H1 (cell line): Measurements from ENCODE around the gene SUGP2. TPM values are rescaled to one million over a fixed set of nuclear protein-coding genes. Genes with fewer than 3 reads are reported as not detected.

Experiments used
- CTCF ChIA-PET: fragments of 300-600 bp; sonication (Branson Sonifier 250); formaldehyde crosslinking; loops from one replicate; lab custom pipeline; 2021; ENCODE audit not compliant: partially characterized antibody; lab: Charles Lee
- POLR2A ChIA-PET: fragments of 300-600 bp; sonication (Branson Sonifier 250); formaldehyde crosslinking; loops from one replicate; lab custom pipeline; 2021; ENCODE audit warnings: inconsistent platforms; ENCODE audit not compliant: partially characterized antibody; lab: Charles Lee
- DNase-seq, 2 experiments: peaks; one replicate each; pipeline versions ENCODE4 v3.0.0 to v3.0.0-alpha.2; 2010 to 2022; ENCODE audit warnings: low spot score in 2 of 2, low read depth in 1 of 2, mixed read lengths in 1 of 2
- FAIRE-seq: peaks from 2 replicates; lab custom pipeline; 2011; peaks lifted over from hg19 to GRCh38; lab: Jason Lieb, UNC
- H2AFZ ChIP-seq: 2 replicates; pipeline ENCODE4 v1.8.1; 2012; ENCODE audit warnings: low read length, inconsistent platforms
- H2AK5ac ChIP-seq: 2 replicates; pipeline ENCODE4 v1.6.1; 2013; ENCODE audit warnings: low read depth, low read length
- H2BK120ac ChIP-seq: replicated peaks from 2 replicates; pipeline ENCODE3; 2013; ENCODE audit warnings: low read depth, low read length, inconsistent platforms
- H2BK12ac ChIP-seq: 2 replicates; pipeline ENCODE4 v1.6.1; 2013; ENCODE audit warnings: low read depth, low read length
- H2BK15ac ChIP-seq: 2 replicates; pipeline ENCODE4 v1.6.1; 2013; ENCODE audit warnings: low read length
- H2BK20ac ChIP-seq: 2 replicates; pipeline ENCODE4 v1.6.1; 2013; ENCODE audit warnings: low read length
- H2BK5ac ChIP-seq: 2 replicates; pipeline ENCODE4 v1.6.1; 2013; ENCODE audit warnings: low read depth, low read length
- H3K14ac ChIP-seq: 2 replicates; pipeline ENCODE4 v1.6.1; 2013; ENCODE audit warnings: inconsistent platforms; ENCODE audit not compliant: insufficient read length
- H3K18ac ChIP-seq: 2 replicates; pipeline ENCODE4 v1.6.1; 2013; ENCODE audit warnings: low read length; ENCODE audit errors: extremely low read depth
- H3K23ac ChIP-seq: 2 replicates; pipeline ENCODE4 v1.6.1; 2013; ENCODE audit warnings: inconsistent platforms; ENCODE audit not compliant: insufficient read length
- H3K23me2 ChIP-seq: 2 replicates; pipeline ENCODE4 v1.6.1; 2013; ENCODE audit warnings: low read depth, low read length
- H3K27ac ChIP-seq: 2 replicates; pipeline ENCODE4 v1.6.1; 2011; ENCODE audit warnings: low read depth, low read length, inconsistent platforms
- H3K27me3 ChIP-seq, 4 experiments: replicated peaks in 1 of 4; 1 replicate in 1 of 4; 2 replicates in 3 of 4; pipeline versions ENCODE4 v1.6.1 to v1.8.1; 2011 to 2013; ENCODE audit warnings: low read length in 3 of 4, mild to moderate bottlenecking in 3 of 4, inconsistent platforms in 2 of 4, mixed read lengths in 2 of 4, moderate library complexity in 1 of 4; ENCODE audit not compliant: control insufficient read depth in 3 of 4, insufficient read depth in 3 of 4; ENCODE audit errors: extremely low read depth in 1 of 4
- H3K36me3 ChIP-seq, 4 experiments: 2 replicates each; pipeline versions ENCODE4 v1.6.1 to v1.8.1; 2011 to 2013; ENCODE audit warnings: mild to moderate bottlenecking in 4 of 4, low read length in 3 of 4, moderate library complexity in 2 of 4, control low read depth in 1 of 4, inconsistent platforms in 1 of 4; ENCODE audit not compliant: insufficient read depth in 4 of 4, control insufficient read depth in 2 of 4
- H3K4ac ChIP-seq: replicated peaks from 2 replicates; pipeline ENCODE3; 2013; ENCODE audit warnings: low read length, low read depth, mixed read lengths, inconsistent platforms; ENCODE audit not compliant: insufficient read length
- H3K4me1 ChIP-seq, 4 experiments: replicated peaks in 1 of 4; 1 replicate in 1 of 4; 2 replicates in 3 of 4; pipeline versions ENCODE4 v1.6.1 to v1.8.1; 2011 to 2013; ENCODE audit warnings: low read length in 3 of 4, inconsistent platforms in 2 of 4, mixed read lengths in 1 of 4; ENCODE audit not compliant: insufficient read depth in 4 of 4, control insufficient read depth in 3 of 4
- H3K4me2 ChIP-seq, 2 experiments: 2 replicates each; pipeline versions ENCODE4 v1.6.1 to v1.8.1; 2011 to 2013; ENCODE audit warnings: low read depth in 2 of 2, low read length in 2 of 2, control low read depth in 1 of 2, inconsistent platforms in 1 of 2, mild to moderate bottlenecking in 1 of 2; ENCODE audit not compliant: insufficient read depth in 1 of 2
- H3K4me3 ChIP-seq, 4 experiments: fragments of 200-600, 300-600 bp in 1 of 4; sonication (generic), shearing (Covaris generic), sonication (Bioruptor Twin) in 1 of 4; 2 replicates each; pipeline versions ENCODE4 v1.5.1 to v1.8.1; 2011 to 2016; ENCODE audit warnings: low read length in 4 of 4, low read depth in 3 of 4, control low read depth in 2 of 4, inconsistent platforms in 2 of 4, mild to moderate bottlenecking in 2 of 4, mixed read lengths in 1 of 4, moderate library complexity in 1 of 4; ENCODE audit not compliant: insufficient read depth in 2 of 4; ENCODE audit errors: extremely low read depth in 1 of 4
- H3K56ac ChIP-seq: replicated peaks from 2 replicates; pipeline ENCODE3; 2013; ENCODE audit warnings: low read depth, mild to moderate bottlenecking, mixed read lengths, low read length, inconsistent platforms; ENCODE audit not compliant: insufficient read length
- H3K79me1 ChIP-seq: 2 replicates; pipeline ENCODE4 v1.6.1; 2013; ENCODE audit warnings: low read depth, low read length, control low read depth
- H3K79me2 ChIP-seq, 2 experiments: 2 replicates each; pipeline versions ENCODE4 v1.6.1 to v1.8.1; 2012 to 2013; ENCODE audit warnings: low read length in 2 of 2, mild to moderate bottlenecking in 2 of 2, inconsistent platforms in 1 of 2; ENCODE audit not compliant: insufficient read depth in 2 of 2, control insufficient read depth in 1 of 2
- H3K9ac ChIP-seq, 4 experiments: replicated peaks in 1 of 4; 1 replicate in 1 of 4; 2 replicates in 3 of 4; pipeline versions ENCODE4 v1.6.1 to v1.8.1; 2011 to 2013; ENCODE audit warnings: low read depth in 3 of 4, low read length in 3 of 4, control low read depth in 2 of 4, mild to moderate bottlenecking in 2 of 4, moderate library complexity in 2 of 4, inconsistent platforms in 1 of 4; ENCODE audit errors: extremely low read depth in 1 of 4
- H3K9me3 ChIP-seq, 2 experiments: 2 replicates each; pipeline versions ENCODE4 v1.6.1 to v1.8.1; 2012 to 2013; ENCODE audit warnings: mild to moderate bottlenecking in 2 of 2, moderate library complexity in 2 of 2, control low read depth in 1 of 2, inconsistent platforms in 1 of 2, low read depth in 1 of 2, low read length in 1 of 2, mixed read lengths in 1 of 2; ENCODE audit not compliant: insufficient read depth in 2 of 2
- H4K20me1 ChIP-seq, 2 experiments: replicated peaks in 1 of 2; 2 replicates each; pipeline versions ENCODE3 to v1.8.1; 2011 to 2013; ENCODE audit warnings: inconsistent platforms in 2 of 2, low read length in 2 of 2, mild to moderate bottlenecking in 1 of 2; ENCODE audit not compliant: insufficient read depth in 2 of 2, control insufficient read depth in 1 of 2
- H4K5ac ChIP-seq: 2 replicates; pipeline ENCODE4 v1.6.1; 2013; ENCODE audit warnings: low read length, low read depth, mixed read lengths, inconsistent platforms; ENCODE audit not compliant: insufficient read length
- H4K8ac ChIP-seq: 2 replicates; pipeline ENCODE4 v1.8.0; 2013; ENCODE audit warnings: mild to moderate bottlenecking, moderate library complexity, low read length, inconsistent platforms; ENCODE audit not compliant: insufficient read depth; ENCODE audit errors: extremely low read depth
- H4K91ac ChIP-seq: replicated peaks from 2 replicates; pipeline ENCODE3; 2013; ENCODE audit warnings: low read length, mixed read lengths, inconsistent platforms; ENCODE audit not compliant: insufficient read length
- BCL11A ChIP-seq, 2 experiments: IDR thresholded peaks; one replicate each; pipeline ENCODE4 v1.6.1; 2011; ENCODE audit warnings: low read depth in 2 of 2, low read length in 2 of 2, mild to moderate bottlenecking in 2 of 2
- CHD1 ChIP-seq: IDR thresholded peaks from 2 replicates; pipeline ENCODE4 v1.6.1; 2012; ENCODE audit warnings: low read depth, low read length, improper control_type of control experiment
- CREB1 ChIP-seq: IDR thresholded peaks from 2 replicates; pipeline ENCODE4 v1.6.1; 2012; ENCODE audit warnings: inconsistent platforms
- GTF2F1 ChIP-seq: IDR thresholded peaks from 2 replicates; pipeline ENCODE4 v1.6.1; 2012; ENCODE audit warnings: low read depth, low read length, improper control_type of control experiment, borderline replicate concordance
- HDAC6 ChIP-seq: IDR thresholded peaks from one replicate; pipeline ENCODE4 v1.7.1; 2012; ENCODE audit warnings: low read depth, mild to moderate bottlenecking, inconsistent platforms, low read length, moderate library complexity
- JUND ChIP-seq: IDR thresholded peaks from 2 replicates; pipeline ENCODE4 v1.6.1; 2011; ENCODE audit warnings: mild to moderate bottlenecking, improper control_type of control experiment, low read length
- MAFK ChIP-seq: IDR thresholded peaks from 2 replicates; pipeline ENCODE4 v1.6.1; 2012; ENCODE audit warnings: low read depth, mild to moderate bottlenecking, improper control_type of control experiment, low read length
- NRF1 ChIP-seq: IDR thresholded peaks from 2 replicates; pipeline ENCODE4 v1.6.1; 2011; ENCODE audit warnings: mild to moderate bottlenecking, low read depth, low read length, improper control_type of control experiment
- RBBP5 ChIP-seq: IDR thresholded peaks from 2 replicates; pipeline ENCODE4 v1.7.1; 2012; ENCODE audit warnings: low read depth, mild to moderate bottlenecking, inconsistent platforms, low read length, moderate library complexity, borderline replicate concordance
- RFX5 ChIP-seq: IDR thresholded peaks from 2 replicates; pipeline ENCODE4 v1.6.1; 2011; ENCODE audit warnings: low read depth, low read length, improper control_type of control experiment, borderline replicate concordance
- SIX5 ChIP-seq: IDR thresholded peaks from 2 replicates; pipeline ENCODE4 v1.6.1; 2011; ENCODE audit warnings: mild to moderate bottlenecking, low read depth, low read length
- SP1 ChIP-seq: IDR thresholded peaks from 2 replicates; pipeline ENCODE4 v1.6.1; 2011; ENCODE audit warnings: low read depth, low read length
- SRF ChIP-seq: IDR thresholded peaks from 2 replicates; pipeline ENCODE4 v1.6.1; 2011; ENCODE audit warnings: mild to moderate bottlenecking, low read depth, low read length, moderate library complexity
- TBP ChIP-seq: IDR thresholded peaks from 2 replicates; pipeline ENCODE4 v1.6.1; 2011; ENCODE audit warnings: low read depth, low read length, improper control_type of control experiment
- TEAD4 ChIP-seq: IDR thresholded peaks from 2 replicates; pipeline ENCODE4 v1.6.1; 2012; ENCODE audit warnings: low read depth, low read length, inconsistent platforms, mixed read lengths
- YY1 ChIP-seq: IDR thresholded peaks from 2 replicates; pipeline ENCODE4 v1.6.1; 2011; ENCODE audit warnings: low read depth, mild to moderate bottlenecking, low read length
- ZNF274 ChIP-seq: IDR thresholded peaks from 2 replicates; pipeline ENCODE4 v1.7.0; 2012; ENCODE audit warnings: low read length, borderline replicate concordance; ENCODE audit errors: extremely low read depth
- WGBS, 2 experiments: shearing (Covaris generic) in 1 of 2; methylation state at CpG; one replicate each; pipeline versions ENCODE4 v1.1.6 to v1.1.7; 2013 to 2015; ENCODE audit warnings: low lambda C conversion rate in 2 of 2, mixed read lengths in 2 of 2, inconsistent platforms in 1 of 2, low coverage in 1 of 2, missing lambda C conversion rate in 1 of 2; ENCODE audit not compliant: insufficient replicate concordance in 2 of 2, insufficient coverage in 1 of 2, insufficient read length in 1 of 2; ENCODE audit errors: extremely low coverage in 1 of 2, missing lambda C conversion rate in 1 of 2; 5-methylcytosine and 5-hydroxymethylcytosine counted together
- polyA plus RNA-seq, 7 experiments: library from polyadenylated mRNA; depleted of rRNA in 3 of 7; stranded (reverse) in 5 of 7; unstranded in 2 of 7; fragments of >200 nt in 5 of 7; fragments of 200-250 nt in 2 of 7; gene quantifications; 1 replicate in 5 of 7; 2 replicates in 1 of 7; 4 replicates in 1 of 7; pipeline versions ENCODE4 v1.2.1 to v1.2.3, GENCODE V29; 2011 to 2013; ENCODE audit warnings: missing spikeins in 2 of 7, mixed read lengths in 2 of 7
- total RNA-seq: library from RNA; stranded (reverse); fragmentation: NEBNext Ultra II Directional; extraction: Animal tissue kit (Norgen Biotek cat#: 25700); gene quantifications from 2 replicates; pipeline ENCODE4 v1.2.1, GENCODE V29; 2021

Gene SUGP2
- total and polyA plus RNA-seq, 2 of the 8 experiments (the other 6 are each of a cell fraction or from before 2014, with no cell fraction given), result 57.7 to 114 TPM

DNA sequence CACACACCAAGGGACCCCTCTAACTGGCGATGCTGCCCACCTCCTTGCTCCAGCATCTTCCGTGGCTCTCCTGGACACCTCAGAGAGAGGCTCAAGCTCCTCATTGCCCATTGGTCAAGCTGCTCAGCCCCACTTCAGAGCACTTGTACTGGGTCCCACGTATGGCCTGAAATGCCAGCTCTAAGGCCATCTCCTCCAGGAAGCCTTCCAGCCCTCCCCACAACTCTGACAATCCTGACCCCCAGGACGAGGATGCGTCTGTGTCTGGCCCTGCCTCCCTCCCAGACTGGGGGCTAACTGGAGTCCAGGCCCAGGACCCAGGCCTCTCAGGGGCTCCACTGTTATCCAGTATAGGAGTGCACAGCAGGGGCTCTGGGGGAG is 84.4 kb downstream of the SUGP2 start:
- no peak overlapping the region for H3K18ac ChIP-seq
- H3K56ac ChIP-seq, result no peak overlapping the region
- H2BK5ac ChIP-seq, result no peak overlapping the region
- H3K9ac ChIP-seq, result no peak overlapping the region
- no peak overlapping the region for H2BK15ac ChIP-seq
- peaks cover under 1% of the 10 kb centered on the region; the same call in 1 of the 2 replicates for H3K23me2 ChIP-seq
- H2BK20ac ChIP-seq, result no peak overlapping the region
- no peak overlapping the region for H3K4me3 ChIP-seq
- no peak overlapping the region for H4K8ac ChIP-seq
- FAIRE-seq (no peak), DNase-seq (no peak)
- H3K27me3 ChIP-seq, result no peaks in the 10 kb centered on the region
- ChIA-PET CTCF (interaction anchor here (0.6 to 2.0 kb wide), 4 partner anchors 10 to 1812 kb away, joined by 3 to 5 read pairs (median 4); no protein-coding TSS in a partner anchor), POLR2A (interaction anchor here (1.2 to 2.3 kb wide), 5 partner anchors 9 to 60 kb away, joined by 3 to 11 read pairs (median 4); no protein-coding TSS in a partner anchor)
- no peak overlapping the region for H3K23ac ChIP-seq
- no peak overlapping the region for H3K4ac ChIP-seq
- H4K91ac ChIP-seq, result no peak overlapping the region
- H3K79me1 ChIP-seq, result no peaks in the 10 kb centered on the region
- H4K20me1 ChIP-seq, result no peaks in the 10 kb centered on the region
- no peaks in the 10 kb centered on the region for H3K4me1 ChIP-seq
- no peaks in the 10 kb centered on the region for H3K79me2 ChIP-seq
- H2AFZ ChIP-seq, result no peak overlapping the region
- H3K9me3 ChIP-seq, result no peaks in the 10 kb centered on the region
- no peak overlapping the region for H3K4me2 ChIP-seq
- H3K14ac ChIP-seq, result no peak overlapping the region
- H3K36me3 ChIP-seq, result 0 out of 8 replicates have a peak, but pooled peaks cover 0 to 5% (median 0%) of the 10 kb centered on the region in 4 experiments
- no peak overlapping the region for H2AK5ac ChIP-seq
- WGBS, 2 experiments, result 87% methylated on average over 5 of the region's 5 CpGs; no CpG with 5 or more reads in 1 of the 2 experiments
- no peak overlapping the region for H3K27ac ChIP-seq
- H2BK12ac ChIP-seq, result peak overlapping the region; percentile 27; the same call in 1 of the 2 replicates
- no peak overlapping the region for H2BK120ac ChIP-seq
- H4K5ac ChIP-seq, result no peak overlapping the region
- TF ChIP-seq ZNF274 (no peak), RBBP5 (no peak), RFX5 (no peak), CREB1 (no peak), SIX5 (no peak), YY1 (no peak), MAFK (no peak), CHD1 (no peak), NRF1 (no peak), SP1 (no peak), TBP (no peak), SRF (no peak), BCL11A (IDR thresholded peaks at IDR 0.05; ENCODE audit: low read depth in 2 of 2, low read length in 2 of 2) (no peak), JUND (no peak), HDAC6 (no peak), GTF2F1 (no peak), TEAD4 (no peak)
